ENCODE data around the gene MASP2. TPM values are rescaled to one million over a fixed set of nuclear protein-coding genes. Genes with fewer than 3 reads are reported as not detected.

The MASP2 gene
- total and polyA plus RNA-seq, 10 of the 15 experiments (the other 5 are each of a cell fraction or from before 2014, with no cell fraction given): 0.04 to 0.21 (median 0.06) TPM; not detected in 7

DNA sequence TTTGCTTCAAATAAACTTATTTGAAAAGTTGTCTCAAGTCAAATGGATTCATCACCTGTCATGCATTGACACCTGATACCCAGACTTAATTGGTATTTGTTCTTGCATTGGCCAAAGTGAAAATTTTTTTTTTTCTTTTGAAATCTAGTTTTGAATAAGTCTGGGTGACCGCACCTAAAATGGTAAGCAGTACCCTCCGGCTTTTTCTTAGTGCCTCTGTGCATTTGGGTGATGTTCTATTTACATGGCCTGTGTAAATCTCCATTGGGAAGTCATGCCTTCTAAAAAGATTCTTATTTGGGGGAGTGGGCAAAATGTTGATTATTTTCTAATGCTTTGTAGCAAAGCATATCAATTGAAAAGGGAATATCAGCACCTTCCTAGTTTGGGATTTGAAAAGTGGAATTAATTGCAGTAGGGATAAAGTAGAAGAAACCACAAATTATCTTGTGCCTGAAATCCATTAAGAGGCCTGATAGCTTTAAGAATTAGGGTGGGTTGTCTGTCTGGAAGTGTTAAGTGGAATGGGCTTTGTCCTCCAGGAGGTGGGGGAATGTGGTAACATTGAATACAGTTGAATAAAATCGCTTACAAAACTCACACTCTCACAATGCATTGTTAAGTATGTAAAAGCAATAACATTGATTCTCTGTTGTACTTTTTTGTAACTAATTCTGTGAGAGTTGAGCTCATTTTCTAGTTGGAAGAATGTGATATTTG is 22.7 kb downstream of the MASP2 start:
- intact Hi-C loops (cut with micrococcal nuclease; ENCODE audit: unreplicated experiment): no loop called here
- ChIA-PET CTCF (interaction anchor here (2.3 kb wide), 1 partner anchor 13 kb away, joined by 11 read pairs; no protein-coding TSS in a partner anchor), POLR2A (no interaction called here), SMC1A (ENCODE audit: uncharacterized antibody, unreplicated experiment) (interaction anchor here (1.1 kb wide), 1 partner anchor 13 kb away, joined by 3 read pairs; no protein-coding TSS in a partner anchor), RAD21 (ENCODE audit: unreplicated experiment) (no interaction called here)
- no peaks in the 10 kb centered on the region for H3K27me3 ChIP-seq (replicated peaks in 1 of 2; ENCODE audit: control insufficient read depth in 2 of 2, insufficient read depth in 2 of 2, low read length in 1 of 2)
- H3K4me2 ChIP-seq (ENCODE audit: control insufficient read depth, insufficient read depth): no peak overlapping the region
- no peak for FAIRE-seq
- H2AFZ ChIP-seq (ENCODE audit: control insufficient read depth, low read depth, low read length): no peak overlapping the region
- H3K27ac ChIP-seq (ENCODE audit: control insufficient read depth, insufficient read depth): no peak overlapping the region
- H3K4me1 ChIP-seq (ENCODE audit: control insufficient read depth, insufficient read depth, low read length): no peaks in the 10 kb centered on the region
- no peak overlapping the region for H3K9ac ChIP-seq (ENCODE audit: control insufficient read depth, insufficient read depth, low read length)
- H3K4me3 ChIP-seq: no peak overlapping the region
- 58% methylated on average over 3 of the region's 3 CpGs for WGBS (ENCODE audit: insufficient coverage, insufficient replicate concordance, low lambda C conversion rate, missing lambda C conversion rate)
- in situ Hi-C loops (cut with MboI): no loop called here
- peaks cover 8 to 55% of the 10 kb centered on the region in 2 experiments for H3K36me3 ChIP-seq (ENCODE audit: control insufficient read depth in 2 of 2, insufficient read depth in 2 of 2, low read length in 1 of 2)
- H3K79me2 ChIP-seq (ENCODE audit: control insufficient read depth, insufficient read depth, low read length): peaks cover 1% of the 10 kb centered on the region; the same call in 1 of the 2 replicates
- no peak for ATAC-seq
- H3K9me3 ChIP-seq (replicated peaks; ENCODE audit: control insufficient read depth, insufficient read depth, low read length): no peaks in the 10 kb centered on the region
- peaks cover 2% of the 10 kb centered on the region; the same call in 1 of the 2 replicates for H4K20me1 ChIP-seq (ENCODE audit: control insufficient read depth, insufficient read depth)
- DNase-seq (ENCODE audit: low read depth, low spot score): no peak
- TF ChIP-seq ZNF217 (IDR thresholded peaks at IDR 0.05): no peak
- no peak for TF ChIP-seq NFIC (IDR thresholded peaks at IDR 0.05; ENCODE audit: low read depth, low read length)
- no peak for TF ChIP-seq ZBED1 (IDR thresholded peaks at IDR 0.05; ENCODE audit: borderline replicate concordance)
- no peak for TF ChIP-seq MTA2 (IDR thresholded peaks at IDR 0.05; ENCODE audit: low read depth)
- TF ChIP-seq, protein P1, sequence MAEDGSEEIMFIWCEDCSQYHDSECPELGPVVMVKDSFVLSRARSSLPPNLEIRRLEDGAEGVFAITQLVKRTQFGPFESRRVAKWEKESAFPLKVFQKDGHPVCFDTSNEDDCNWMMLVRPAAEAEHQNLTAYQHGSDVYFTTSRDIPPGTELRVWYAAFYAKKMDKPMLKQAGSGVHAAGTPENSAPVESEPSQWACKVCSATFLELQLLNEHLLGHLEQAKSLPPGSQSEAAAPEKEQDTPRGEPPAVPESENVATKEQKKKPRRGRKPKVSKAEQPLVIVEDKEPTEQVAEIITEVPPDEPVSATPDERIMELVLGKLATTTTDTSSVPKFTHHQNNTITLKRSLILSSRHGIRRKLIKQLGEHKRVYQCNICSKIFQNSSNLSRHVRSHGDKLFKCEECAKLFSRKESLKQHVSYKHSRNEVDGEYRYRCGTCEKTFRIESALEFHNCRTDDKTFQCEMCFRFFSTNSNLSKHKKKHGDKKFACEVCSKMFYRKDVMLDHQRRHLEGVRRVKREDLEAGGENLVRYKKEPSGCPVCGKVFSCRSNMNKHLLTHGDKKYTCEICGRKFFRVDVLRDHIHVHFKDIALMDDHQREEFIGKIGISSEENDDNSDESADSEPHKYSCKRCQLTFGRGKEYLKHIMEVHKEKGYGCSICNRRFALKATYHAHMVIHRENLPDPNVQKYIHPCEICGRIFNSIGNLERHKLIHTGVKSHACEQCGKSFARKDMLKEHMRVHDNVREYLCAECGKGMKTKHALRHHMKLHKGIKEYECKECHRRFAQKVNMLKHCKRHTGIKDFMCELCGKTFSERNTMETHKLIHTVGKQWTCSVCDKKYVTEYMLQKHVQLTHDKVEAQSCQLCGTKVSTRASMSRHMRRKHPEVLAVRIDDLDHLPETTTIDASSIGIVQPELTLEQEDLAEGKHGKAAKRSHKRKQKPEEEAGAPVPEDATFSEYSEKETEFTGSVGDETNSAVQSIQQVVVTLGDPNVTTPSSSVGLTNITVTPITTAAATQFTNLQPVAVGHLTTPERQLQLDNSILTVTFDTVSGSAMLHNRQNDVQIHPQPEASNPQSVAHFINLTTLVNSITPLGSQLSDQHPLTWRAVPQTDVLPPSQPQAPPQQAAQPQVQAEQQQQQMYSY (CRISPR knock-in tag; IDR thresholded peaks at IDR 0.05): no peak
- no peak for TF ChIP-seq HDAC2 (IDR thresholded peaks at IDR 0.05)
- no TSS peak for BruUV-seq (replicated peaks)

Data from GM12878 (cell line).